ENCODE data around the gene PPP1R37. TPM values are rescaled to one million over a fixed set of nuclear protein-coding genes. Genes with fewer than 3 reads are reported as not detected.

PPP1R37 gene
- total RNA-seq, 1 experiment from 2014 or later = 46.4 TPM

DNA sequence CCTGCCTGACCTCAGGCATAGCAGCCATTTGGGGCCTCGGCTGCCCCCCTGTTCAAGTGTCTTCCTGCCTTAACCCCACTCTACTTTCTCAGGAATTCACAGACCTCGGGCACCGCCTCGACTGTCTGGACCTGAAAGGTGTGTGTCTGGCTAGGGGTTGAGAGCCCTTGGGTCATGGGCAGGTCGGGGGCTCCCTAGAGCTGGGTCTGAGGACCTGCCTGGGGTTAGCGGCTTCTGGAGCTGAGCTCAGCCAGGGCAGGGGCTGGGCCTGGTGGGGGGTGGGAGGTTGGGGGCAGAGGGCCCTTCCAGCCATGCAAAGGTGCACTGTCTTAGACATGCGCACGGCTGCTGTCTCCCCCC is 47.1 kb downstream of the PPP1R37 start:
- H3K36me3 ChIP-seq (ENCODE audit: low read depth, low read length) = no peaks in the 10 kb centered on the region
- no peaks in the 10 kb centered on the region for H3K9me2 ChIP-seq (replicated peaks; ENCODE audit: low read length)
- DNase-seq = no peak
- no peaks in the 10 kb centered on the region for H3F3A ChIP-seq (ENCODE audit: low read length, unreplicated experiment)
- H2AFZ ChIP-seq (ENCODE audit: low read length) = no peak overlapping the region
- no peaks in the 10 kb centered on the region for H3K9me3 ChIP-seq (ENCODE audit: low read length)
- H3K9ac ChIP-seq (ENCODE audit: low read length) = no peak overlapping the region
- no peaks in the 10 kb centered on the region for H3K27me3 ChIP-seq (ENCODE audit: low read length)
- CTCF ChIA-PET = no interaction called here
- no TSS peak for BruUV-seq (replicated peaks)
- intact Hi-C loops (cut with micrococcal nuclease) = no loop called here
- TF ChIP-seq EZH2 (IDR thresholded peaks at IDR 0.05; ENCODE audit: low read length, unreplicated experiment) (no peak), EZH2phosphoT487 (IDR thresholded peaks at IDR 0.05; ENCODE audit: borderline replicate concordance, low read length) (no peak)
- TF ChIP-seq, protein P1, sequence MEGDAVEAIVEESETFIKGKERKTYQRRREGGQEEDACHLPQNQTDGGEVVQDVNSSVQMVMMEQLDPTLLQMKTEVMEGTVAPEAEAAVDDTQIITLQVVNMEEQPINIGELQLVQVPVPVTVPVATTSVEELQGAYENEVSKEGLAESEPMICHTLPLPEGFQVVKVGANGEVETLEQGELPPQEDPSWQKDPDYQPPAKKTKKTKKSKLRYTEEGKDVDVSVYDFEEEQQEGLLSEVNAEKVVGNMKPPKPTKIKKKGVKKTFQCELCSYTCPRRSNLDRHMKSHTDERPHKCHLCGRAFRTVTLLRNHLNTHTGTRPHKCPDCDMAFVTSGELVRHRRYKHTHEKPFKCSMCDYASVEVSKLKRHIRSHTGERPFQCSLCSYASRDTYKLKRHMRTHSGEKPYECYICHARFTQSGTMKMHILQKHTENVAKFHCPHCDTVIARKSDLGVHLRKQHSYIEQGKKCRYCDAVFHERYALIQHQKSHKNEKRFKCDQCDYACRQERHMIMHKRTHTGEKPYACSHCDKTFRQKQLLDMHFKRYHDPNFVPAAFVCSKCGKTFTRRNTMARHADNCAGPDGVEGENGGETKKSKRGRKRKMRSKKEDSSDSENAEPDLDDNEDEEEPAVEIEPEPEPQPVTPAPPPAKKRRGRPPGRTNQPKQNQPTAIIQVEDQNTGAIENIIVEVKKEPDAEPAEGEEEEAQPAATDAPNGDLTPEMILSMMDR (conservative IDR thresholded peaks at IDR 0.05; ENCODE audit: low read depth, low read length) = no peak
- no peak overlapping the region for H3K4me2 ChIP-seq (ENCODE audit: low read length)
- no peak overlapping the region for H3K4me3 ChIP-seq (ENCODE audit: low read length)
- no peak overlapping the region for H3K27ac ChIP-seq (ENCODE audit: low read length)
- H4K20me1 ChIP-seq (ENCODE audit: low read length) = no peaks in the 10 kb centered on the region
- H3K4me1 ChIP-seq (ENCODE audit: insufficient read depth, low read length) = no peaks in the 10 kb centered on the region
- POLR2A ChIA-PET (ENCODE audit: unreplicated experiment) = no interaction called here
- no peaks in the 10 kb centered on the region for H3K79me2 ChIP-seq (ENCODE audit: low read length)
- ATAC-seq = no peak

DNA sequence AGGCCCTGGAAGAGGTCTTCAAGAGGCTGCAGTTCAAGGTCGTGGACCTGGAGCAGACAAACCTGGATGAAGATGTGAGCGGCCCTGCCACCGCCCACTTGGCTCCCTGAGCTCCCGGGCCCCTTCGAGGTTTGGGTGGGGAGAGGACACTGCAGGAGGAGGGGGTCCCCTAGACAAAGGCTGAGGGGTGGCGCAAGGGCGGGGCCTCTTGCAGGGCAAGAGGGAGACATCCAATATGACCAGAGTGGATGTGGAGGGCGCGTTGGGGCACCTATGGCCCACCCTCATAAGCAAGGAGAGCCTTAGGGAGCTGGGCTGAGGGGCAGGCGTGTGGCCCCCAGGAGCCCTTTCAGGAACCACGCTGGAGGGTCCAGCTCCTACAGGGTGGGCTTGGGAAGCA is 47.6 kb downstream of the PPP1R37 start:
- H3K9me3 ChIP-seq (ENCODE audit: low read length) = no peaks in the 10 kb centered on the region
- POLR2A ChIA-PET (ENCODE audit: unreplicated experiment) = no interaction called here
- no peaks in the 10 kb centered on the region for H3K9me2 ChIP-seq (replicated peaks; ENCODE audit: low read length)
- CTCF ChIA-PET = no interaction called here
- no peaks in the 10 kb centered on the region for H4K20me1 ChIP-seq (ENCODE audit: low read length)
- no peak overlapping the region for H3K4me2 ChIP-seq (ENCODE audit: low read length)
- ATAC-seq (no peak), DNase-seq (no peak)
- H3K9ac ChIP-seq (ENCODE audit: low read length) = no peak overlapping the region
- H3K4me1 ChIP-seq (ENCODE audit: insufficient read depth, low read length) = no peaks in the 10 kb centered on the region
- H3K27me3 ChIP-seq (ENCODE audit: low read length) = no peaks in the 10 kb centered on the region
- H3K27ac ChIP-seq (ENCODE audit: low read length) = no peak overlapping the region
- no peaks in the 10 kb centered on the region for H3K36me3 ChIP-seq (ENCODE audit: low read depth, low read length)
- no peak overlapping the region for H2AFZ ChIP-seq (ENCODE audit: low read length)
- H3K4me3 ChIP-seq (ENCODE audit: low read length) = no peak overlapping the region
- BruUV-seq (replicated peaks) = no TSS peak
- TF ChIP-seq EZH2 (IDR thresholded peaks at IDR 0.05; ENCODE audit: low read length, unreplicated experiment) = no peak
- TF ChIP-seq, protein P1 (conservative IDR thresholded peaks at IDR 0.05; ENCODE audit: low read depth, low read length) = no peak
- TF ChIP-seq EZH2phosphoT487 (IDR thresholded peaks at IDR 0.05; ENCODE audit: borderline replicate concordance, low read length) = no peak
- intact Hi-C loops (cut with micrococcal nuclease) = no loop called here
- no peaks in the 10 kb centered on the region for H3F3A ChIP-seq (ENCODE audit: low read length, unreplicated experiment)
- H3K79me2 ChIP-seq (ENCODE audit: low read length) = no peaks in the 10 kb centered on the region

DNA sequence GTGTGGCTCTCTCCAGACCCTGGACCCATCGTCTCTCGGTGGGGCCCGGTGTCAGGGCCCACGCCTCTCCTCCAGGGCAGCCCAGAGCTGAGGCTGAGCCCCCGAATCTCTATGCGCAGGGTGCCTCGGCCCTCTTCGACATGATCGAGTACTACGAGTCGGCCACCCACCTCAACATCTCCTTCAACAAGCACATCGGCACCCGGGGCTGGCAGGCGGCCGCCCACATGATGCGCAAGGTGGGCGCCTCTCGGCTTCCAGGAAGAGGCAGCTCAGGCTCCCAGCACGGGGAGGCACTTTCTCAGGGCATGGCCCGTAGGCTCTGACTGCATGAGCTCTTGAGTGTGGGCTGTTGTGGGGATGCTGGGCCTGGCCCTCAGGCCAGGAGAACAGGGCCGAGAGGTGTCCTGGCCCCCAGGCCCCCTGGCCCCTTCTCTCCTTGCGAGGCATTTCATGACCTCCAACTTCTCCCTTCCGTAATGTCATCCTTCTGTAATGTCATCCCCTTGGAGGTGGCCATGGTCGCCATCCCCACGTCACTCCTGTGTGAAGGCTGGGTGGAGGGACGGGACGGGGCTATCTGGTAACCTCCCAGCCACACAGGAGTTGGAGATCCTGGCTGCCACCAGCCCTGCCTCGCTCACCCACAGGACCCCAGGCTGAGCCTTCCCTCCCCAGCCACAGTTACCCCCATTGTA is 48.4 kb downstream of the PPP1R37 start:
- POLR2A ChIA-PET (ENCODE audit: unreplicated experiment) = no interaction called here
- CTCF ChIA-PET = interaction anchor here (0.6 kb wide), 1 partner anchor 298 kb away, joined by 3 read pairs; no protein-coding TSS in a partner anchor
- no peaks in the 10 kb centered on the region for H3F3A ChIP-seq (ENCODE audit: low read length, unreplicated experiment)
- H3K4me1 ChIP-seq (ENCODE audit: insufficient read depth, low read length) = no peaks in the 10 kb centered on the region
- H3K9ac ChIP-seq (ENCODE audit: low read length) = no peak overlapping the region
- no peaks in the 10 kb centered on the region for H3K9me3 ChIP-seq (ENCODE audit: low read length)
- intact Hi-C loops (cut with micrococcal nuclease) = no loop called here
- no peak for ATAC-seq
- no peaks in the 10 kb centered on the region for H3K79me2 ChIP-seq (ENCODE audit: low read length)
- no peak overlapping the region for H3K4me2 ChIP-seq (ENCODE audit: low read length)
- no peaks in the 10 kb centered on the region for H3K9me2 ChIP-seq (replicated peaks; ENCODE audit: low read length)
- no peak overlapping the region for H2AFZ ChIP-seq (ENCODE audit: low read length)
- no peak for DNase-seq
- TF ChIP-seq EZH2 (IDR thresholded peaks at IDR 0.05; ENCODE audit: low read length, unreplicated experiment) (no peak), EZH2phosphoT487 (IDR thresholded peaks at IDR 0.05; ENCODE audit: borderline replicate concordance, low read length) (no peak)
- TF ChIP-seq, protein P1 (conservative IDR thresholded peaks at IDR 0.05; ENCODE audit: low read depth, low read length) = no peak
- H3K4me3 ChIP-seq (ENCODE audit: low read length) = no peak overlapping the region
- H3K36me3 ChIP-seq (ENCODE audit: low read depth, low read length) = no peaks in the 10 kb centered on the region
- H3K27me3 ChIP-seq (ENCODE audit: low read length) = no peaks in the 10 kb centered on the region
- no TSS peak for BruUV-seq (replicated peaks)
- no peaks in the 10 kb centered on the region for H4K20me1 ChIP-seq (ENCODE audit: low read length)
- no peak overlapping the region for H3K27ac ChIP-seq (ENCODE audit: low read length)

All from PC-3 (cell line).